IPS-18c (cell line): Measurements from ENCODE around the gene FHAD1.

Source experiments
- H3K4me3 ChIP-seq: 2 replicates; pipeline ENCODE4 v1.7.0; 2013; ENCODE audit warnings: low read depth, mild to moderate bottlenecking, low read length, moderate library complexity; ENCODE audit not compliant: insufficient read depth
- H3K9me3 ChIP-seq: one replicate; pipeline ENCODE4 v1.6.1; 2013; ENCODE audit warnings: mild to moderate bottlenecking, low read length, moderate library complexity; ENCODE audit not compliant: control insufficient read depth, insufficient read depth

Gene FHAD1

GRCh38 chr1:15405106-15405850, 158.3 kb downstream of the FHAD1 start:
- Histone ChIP-seq H3K9me3 (no peaks in the 10 kb centered on the region), H3K4me3 (no peak overlapping the region)

GRCh38 chr1:15406614-15407559, 159.9 kb downstream of the FHAD1 start:
- Histone ChIP-seq H3K9me3 (no peaks in the 10 kb centered on the region), H3K4me3 (no peak overlapping the region)

- Histone ChIP-seq H3K9me3 (no peaks in the 10 kb centered on the region), H3K4me3 (no peak overlapping the region)
Observed at GRCh38 chr1:15407580-15407979, 160.6 kb downstream of the FHAD1 start.

GRCh38 chr1:15408890-15409387, 161.9 kb downstream of the FHAD1 start:
- Histone ChIP-seq H3K4me3 (peak overlapping the region; percentile 75; the same call in 1 of the 2 replicates), H3K9me3 (no peaks in the 10 kb centered on the region)

GRCh38 chr1:15409388-15410222, 162.6 kb downstream of the FHAD1 start, which contains the start of gene EFHD2:
EFHD2 (plus strand) TSS chr1:15409888; CDS start chr1:15409972, 84 bp downstream.
- H3K9me3 ChIP-seq: no peaks in the 10 kb centered on the region

GRCh38 chr1:15410223-15410883, 163.3 kb downstream of the FHAD1 start:
- H3K9me3 ChIP-seq: no peaks in the 10 kb centered on the region
- peak overlapping the region; percentile 75 for H3K4me3 ChIP-seq

More at GRCh38 chr1:15409388-15410222, 162.6 kb downstream of the FHAD1 start, which contains the start of gene EFHD2:
- H3K4me3 ChIP-seq: peak within 1 kb of the TSS; percentile 75

GRCh38 chr1:15410884-15411245, 163.8 kb downstream of the FHAD1 start:
- H3K9me3 ChIP-seq: no peaks in the 10 kb centered on the region
- peak overlapping the region; percentile 75 for H3K4me3 ChIP-seq

- Histone ChIP-seq H3K9me3 (no peaks in the 10 kb centered on the region), H3K4me3 (no peak overlapping the region)
Observed at GRCh38 chr1:15411593-15412137, 164.6 kb downstream of the FHAD1 start.

- H3K4me3 ChIP-seq: no peak overlapping the region
Observed at GRCh38 chr1:15412175-15412800, 165.3 kb downstream of the FHAD1 start.

GRCh38 chr1:15412843-15413242, 165.8 kb downstream of the FHAD1 start:
- Histone ChIP-seq H3K4me3 (no peak overlapping the region), H3K9me3 (no peaks in the 10 kb centered on the region)

More at GRCh38 chr1:15412175-15412800, 165.3 kb downstream of the FHAD1 start:
- H3K9me3 ChIP-seq: no peaks in the 10 kb centered on the region

GRCh38 chr1:15413563-15414444, 166.8 kb downstream of the FHAD1 start:
- no peak overlapping the region for H3K4me3 ChIP-seq
- H3K9me3 ChIP-seq: no peaks in the 10 kb centered on the region

- no peak overlapping the region for H3K4me3 ChIP-seq
- H3K9me3 ChIP-seq: no peaks in the 10 kb centered on the region
Observed at GRCh38 chr1:15414445-15414983, 167.5 kb downstream of the FHAD1 start.

GRCh38 chr1:15417059-15417934, 170.3 kb downstream of the FHAD1 start:
- Histone ChIP-seq H3K9me3 (no peaks in the 10 kb centered on the region), H3K4me3 (no peak overlapping the region)
